GM18505 (cell line): Measurements from ENCODE around the gene CFAP73.
"Not testable (repeated sequence)": the region's sequence is repeated elsewhere in the genome, so short reads cannot be mapped to it uniquely, and the experiment has no call there.

Experiments
- ATAC-seq: cut with Tn5 transposase; IDR thresholded peaks from one replicate; pipeline ENCODE4 v1.9.1; 2021; ENCODE audit not compliant: unreplicated experiment
- POLR2A ChIP-seq: IDR thresholded peaks from 4 replicates; pipeline ENCODE4 v1.6.1; 2011; ENCODE audit warnings: borderline replicate concordance; ENCODE audit not compliant: insufficient read depth, insufficient read length; ENCODE audit errors: extremely low read depth

CFAP73 gene

DNA sequence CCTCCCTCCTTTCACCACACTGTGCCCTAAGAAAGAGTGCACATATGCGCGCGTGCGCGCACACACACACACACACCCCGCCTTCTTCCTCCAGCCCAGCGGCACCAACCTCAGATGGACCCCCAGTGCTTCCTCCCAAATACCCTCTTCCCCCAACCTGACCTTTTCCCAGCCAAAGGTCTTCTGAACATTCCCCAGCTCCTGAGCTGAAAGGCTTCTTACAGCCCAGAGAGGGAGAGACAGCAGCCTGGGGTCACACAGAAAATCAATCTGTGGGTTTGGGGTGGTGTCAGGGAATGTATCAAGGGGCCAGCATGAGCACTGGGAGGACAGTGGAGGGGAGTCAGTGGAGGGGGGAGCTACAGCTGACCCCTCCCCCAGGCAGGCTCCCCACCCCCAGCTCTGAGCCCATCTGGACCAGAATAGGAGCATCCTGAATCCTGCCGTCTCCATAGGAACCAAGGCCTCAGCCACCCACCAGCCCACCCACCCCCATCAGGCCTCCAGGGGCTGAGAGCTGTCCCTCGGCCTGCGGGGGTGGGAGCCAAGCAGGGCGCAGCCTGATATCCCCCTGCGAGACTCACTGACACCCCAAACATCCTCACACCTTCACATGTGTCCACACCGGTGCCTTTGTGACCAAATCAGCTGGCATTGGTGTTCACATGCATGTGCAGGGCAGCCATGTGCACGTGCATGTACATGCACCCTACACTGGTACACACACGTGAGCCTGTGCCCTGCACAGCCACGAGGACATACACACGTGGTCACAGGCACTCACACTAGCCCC lies 19.7 kb upstream of the CFAP73 start:
- no peak for TF ChIP-seq POLR2A
- ATAC-seq, result no peak

DNA sequence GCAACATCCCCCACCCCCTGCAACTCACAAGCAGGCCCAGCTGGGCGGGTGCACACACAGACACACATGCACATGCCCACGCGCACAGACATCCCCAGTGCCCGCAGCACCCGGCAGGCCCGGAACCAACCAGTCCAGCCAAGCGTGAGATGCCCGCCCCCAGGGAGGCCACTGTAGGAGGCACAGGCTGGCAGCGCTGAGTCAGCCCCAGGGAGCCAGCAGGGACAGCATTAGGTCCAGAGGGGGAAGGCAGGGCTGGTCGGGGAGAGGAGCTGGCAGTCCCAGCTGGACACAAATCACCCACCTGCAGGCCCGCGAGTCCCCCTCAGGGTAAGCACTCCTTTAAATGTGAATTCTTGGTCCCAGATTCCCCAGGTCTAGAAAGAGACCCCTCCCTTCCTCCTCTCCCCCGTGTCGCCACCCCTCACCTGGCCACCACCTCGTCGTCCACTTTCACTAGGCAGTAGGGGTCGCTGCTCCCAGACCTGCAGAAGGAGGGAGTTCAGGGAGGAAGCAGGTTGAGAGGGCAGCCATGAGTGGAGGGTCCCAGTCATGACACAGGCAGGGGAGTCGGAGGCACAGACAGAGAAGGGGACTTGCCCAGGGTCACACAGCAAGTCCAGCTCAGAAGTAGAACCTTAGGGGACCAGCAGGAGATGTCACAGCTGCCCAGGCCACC lies 18.9 kb upstream of the CFAP73 start:
- no peak for TF ChIP-seq POLR2A

GRCh38 chr12:113131556-113131955 lies 18.0 kb upstream of the CFAP73 start:
- no peak for ATAC-seq
- no peak for TF ChIP-seq POLR2A

More for the DNA sequence above, 18.9 kb upstream of the CFAP73 start:
- no peak for ATAC-seq

GRCh38 chr12:113133036-113133435 lies 16.5 kb upstream of the CFAP73 start:
- ATAC-seq, result no peak
- TF ChIP-seq POLR2A, result no peak

DNA sequence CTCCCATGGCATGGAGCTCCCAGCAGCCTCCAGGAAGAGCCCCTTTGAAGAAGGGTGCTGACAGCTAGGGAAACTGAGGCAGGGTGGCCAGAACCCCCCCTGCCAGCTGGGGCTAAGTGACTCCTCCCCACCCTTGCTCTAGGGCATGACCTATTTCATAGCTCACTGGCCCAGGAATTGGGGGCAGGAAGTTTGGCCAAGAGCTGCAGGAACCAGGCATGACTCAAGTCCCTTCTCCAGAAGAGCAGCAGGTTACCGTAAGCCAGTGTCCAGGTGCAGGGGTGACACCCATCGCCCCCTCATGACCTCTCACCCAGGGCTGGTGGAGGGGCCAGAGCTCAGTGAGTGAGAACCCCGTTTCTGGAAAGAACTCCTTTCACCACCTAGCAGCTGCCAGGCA lies 15.9 kb upstream of the CFAP73 start:
- no peak for ATAC-seq
- no peak for TF ChIP-seq POLR2A

GRCh38 chr12:113134071-113134470 lies 15.5 kb upstream of the CFAP73 start:
- no peak for TF ChIP-seq POLR2A
- no peak for ATAC-seq

DNA sequence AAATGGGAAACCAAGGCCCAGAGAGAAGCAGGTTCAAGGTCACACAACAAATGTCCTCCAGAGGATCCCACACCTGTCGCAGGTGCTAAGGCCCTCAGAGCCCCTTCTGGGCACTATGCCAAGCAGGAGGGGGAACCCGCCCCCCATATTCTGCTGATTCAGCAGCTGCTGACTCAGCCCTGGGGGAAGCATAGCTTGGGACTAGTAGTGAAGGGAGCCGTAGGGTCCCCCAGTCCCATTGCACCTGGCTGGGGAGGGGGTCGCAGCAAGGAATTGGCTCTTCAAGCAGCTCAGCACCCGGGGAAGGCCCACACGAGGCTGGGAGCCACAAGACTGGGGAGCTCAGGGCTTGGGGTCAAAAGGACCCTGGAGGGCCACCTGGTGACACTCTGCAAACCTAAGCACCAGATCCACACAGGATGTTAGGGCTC lies 15.0 kb upstream of the CFAP73 start:
- no peak for TF ChIP-seq POLR2A
- ATAC-seq, result no peak

DNA sequence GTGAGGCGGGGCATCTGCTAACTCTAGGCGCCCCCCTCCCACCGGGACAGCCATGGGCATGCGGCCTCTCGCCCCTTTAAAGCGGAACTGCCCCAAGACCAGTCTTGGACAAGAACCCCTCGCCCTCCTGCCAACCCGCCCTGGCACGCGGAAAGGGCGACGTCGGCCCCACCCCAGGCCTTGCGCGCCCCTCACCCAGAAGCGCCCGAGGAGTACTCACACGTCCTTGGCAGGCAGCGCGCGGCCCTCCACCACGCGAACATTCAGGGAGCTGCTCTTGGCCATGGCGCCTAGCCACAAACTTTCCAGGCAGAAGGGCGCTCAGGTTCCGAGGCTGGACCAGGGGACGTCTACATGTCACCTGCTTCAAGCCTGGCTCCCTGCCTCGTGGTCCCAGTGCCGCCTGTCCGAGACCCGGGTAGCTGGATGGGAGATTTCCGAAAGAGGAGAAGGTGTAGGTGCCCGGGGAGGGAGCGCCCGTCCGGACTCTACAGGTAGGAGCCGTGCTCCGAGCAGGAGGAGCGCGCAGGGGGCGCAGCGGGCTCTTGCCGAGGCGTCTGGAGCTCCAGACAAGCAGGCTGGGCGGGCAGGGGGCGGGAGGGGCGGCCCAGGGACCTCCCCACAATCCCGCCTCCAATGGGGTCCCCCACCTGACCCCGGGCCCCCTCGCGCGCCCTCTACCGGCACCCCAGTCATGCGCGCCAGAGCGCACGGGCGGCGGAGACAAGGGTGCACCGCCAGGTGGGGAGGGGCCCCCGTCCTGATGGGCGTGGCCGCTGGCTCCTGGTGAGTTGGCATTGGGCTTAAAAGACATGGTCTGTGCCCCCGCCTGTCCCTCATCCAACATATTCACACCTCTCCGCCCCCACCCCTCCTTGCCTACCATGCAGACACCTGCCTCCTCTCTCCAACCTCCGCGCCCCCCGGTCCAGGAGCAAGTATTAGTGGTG lies 14.1 kb upstream of the CFAP73 start, which contains the start of gene RASAL1:
TSS of gene RASAL1 (minus strand) at position 584 of the 950 bp plus-strand sequence. CDS start at position 285, 299 bp downstream.
- TF ChIP-seq POLR2A, result no peak
- no peak for ATAC-seq

DNA sequence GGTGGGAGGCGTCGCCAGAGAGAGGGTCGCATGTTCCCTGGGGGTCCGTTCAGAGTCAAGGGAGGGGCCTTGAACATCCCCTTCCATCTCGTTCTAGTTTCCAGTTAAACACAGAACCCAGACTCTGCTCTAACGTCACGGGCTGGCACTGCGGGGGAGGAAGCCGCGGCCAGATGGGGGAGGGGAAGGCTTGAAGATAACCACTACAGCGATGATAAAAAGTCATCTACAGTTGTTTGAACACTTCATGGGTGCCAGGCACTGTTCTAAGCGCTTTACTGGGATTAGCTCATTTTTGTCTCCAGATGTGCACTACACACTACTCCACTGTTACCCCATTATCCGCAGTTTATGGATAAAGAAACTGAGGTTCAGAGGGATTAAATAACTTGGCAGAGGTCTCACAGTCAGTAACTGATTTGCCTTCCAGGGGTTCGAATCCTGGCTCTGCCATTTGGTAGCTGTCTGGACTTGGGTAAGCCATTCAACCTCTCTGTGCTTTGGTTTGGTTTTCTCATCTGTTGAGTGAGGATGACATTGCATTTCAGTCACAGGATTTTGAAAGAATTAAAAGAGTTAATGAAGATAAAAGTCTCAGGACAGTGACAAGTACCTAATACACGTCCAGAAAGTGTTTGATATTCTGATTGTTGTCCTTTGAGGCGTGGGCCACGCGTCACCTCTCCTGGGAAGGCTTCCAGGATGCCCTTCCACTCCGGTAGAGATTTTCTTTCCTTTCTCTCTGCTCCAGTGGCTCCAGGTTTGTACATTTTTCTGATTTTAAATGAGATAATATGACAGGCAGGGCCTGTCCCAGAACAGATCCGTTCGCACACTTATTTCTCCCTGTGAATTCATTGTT lies 13.2 kb upstream of the CFAP73 start:
- ATAC-seq, result no peak
- TF ChIP-seq POLR2A, result no peak

- TF ChIP-seq POLR2A, result no peak
- ATAC-seq, result no peak
Measured at GRCh38 chr12:113136990-113137511, 12.5 kb upstream of the CFAP73 start.

- no peak for TF ChIP-seq POLR2A
- no peak for ATAC-seq
Measured at GRCh38 chr12:113137861-113138783, 11.4 kb upstream of the CFAP73 start.

GRCh38 chr12:113138826-113139225 lies 10.7 kb upstream of the CFAP73 start:
- TF ChIP-seq POLR2A, result no peak
- ATAC-seq, result no peak

GRCh38 chr12:113140706-113141105 lies 8.8 kb upstream of the CFAP73 start:
- no peak for TF ChIP-seq POLR2A

DNA sequence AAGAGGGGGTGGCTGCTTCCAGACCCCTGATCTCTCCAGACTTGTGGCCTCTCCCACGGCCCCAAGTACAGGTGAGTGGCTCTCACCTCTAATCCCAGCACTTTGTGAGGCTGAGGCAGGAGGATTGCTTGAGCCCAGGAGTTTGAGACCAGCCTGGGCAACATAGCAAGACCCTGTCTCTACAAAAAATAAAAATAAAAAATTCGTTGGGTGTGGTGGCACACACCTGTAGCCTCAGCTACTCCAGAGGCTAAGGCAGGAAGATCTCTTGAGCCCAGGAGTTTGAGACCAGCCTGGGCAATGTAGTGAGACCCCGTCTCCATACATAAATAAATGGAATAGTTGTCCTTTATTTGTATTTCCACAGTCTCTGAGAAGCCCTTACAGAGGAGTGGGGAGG lies 7.8 kb upstream of the CFAP73 start:
- not testable (repeated sequence) for ATAC-seq

More at GRCh38 chr12:113140706-113141105, 8.8 kb upstream of the CFAP73 start:
- ATAC-seq, result no peak
